NCI-H2107 (cell line): ENCODE data around the gene CATSPERZ.

Experiments
- DNase-seq: peaks from one replicate; lab custom pipeline; 2025; lab: John Stamatoyannopoulos, UW

The CATSPERZ gene

GRCh38 chr11:64264371-64264852 lies 35.7 kb upstream of the CATSPERZ start:
- peak; percentile 59 for DNase-seq

GRCh38 chr11:64265176-64266160 lies 34.7 kb upstream of the CATSPERZ start:
- no peak for DNase-seq

GRCh38 chr11:64266339-64266738 lies 33.8 kb upstream of the CATSPERZ start:
- no peak for DNase-seq

- peak; percentile 33 for DNase-seq
These were observed 32.8 kb upstream of the CATSPERZ start for GRCh38 chr11:64267207-64267945.

- no peak for DNase-seq
These were observed 31.9 kb upstream of the CATSPERZ start for GRCh38 chr11:64268025-64268892.

GRCh38 chr11:64268893-64269539 lies 31.1 kb upstream of the CATSPERZ start:
- DNase-seq = no peak

- DNase-seq = peak; percentile 90
These were observed 30.5 kb upstream of the CATSPERZ start for GRCh38 chr11:64269540-64270220.

GRCh38 chr11:64275031-64275800 lies 24.9 kb upstream of the CATSPERZ start:
- no peak for DNase-seq

- no peak for DNase-seq
These were observed 24.3 kb upstream of the CATSPERZ start for GRCh38 chr11:64275841-64276240.

GRCh38 chr11:64276653-64277431 lies 23.3 kb upstream of the CATSPERZ start:
- DNase-seq = no peak

- no peak for DNase-seq
These were observed 21.5 kb upstream of the CATSPERZ start for GRCh38 chr11:64278576-64279190.

- no peak for DNase-seq
These were observed 18.0 kb upstream of the CATSPERZ start for GRCh38 chr11:64281957-64282770.

GRCh38 chr11:64283092-64283491 lies 17.1 kb upstream of the CATSPERZ start:
- no peak for DNase-seq

GRCh38 chr11:64284048-64284961 lies 15.9 kb upstream of the CATSPERZ start, which contains the start of gene BAD:
BAD (minus strand) TSS chr11:64284665; CDS start chr11:64284368, 297 bp downstream.
- peak; percentile 90 for DNase-seq

GRCh38 chr11:64284962-64285884 lies 14.9 kb upstream of the CATSPERZ start, which contains the start of gene GPR137:
GPR137 (plus strand) TSS chr11:64285848; CDS start chr11:64286525, 677 bp downstream.
- DNase-seq = peak; percentile 83
